Body of pancreas (tissue), 4 donors: Measurements from ENCODE around the gene ACKR2. TPM values are rescaled to one million over a fixed set of nuclear protein-coding genes. Genes with fewer than 3 reads are reported as not detected.

Source experiments
- ATAC-seq: fragments of 150-250 bp; one replicate; pipeline ENCODE4 v1.9.1; 2016
- DNase-seq, 4 donors: peaks; one replicate each; pipeline ENCODE4 v3.0.0-alpha.2; 2019
- H3K27ac ChIP-seq, 4 donors: fragments of 200-600 bp; sonication (generic); 1 replicate in 3 of 4; 2 replicates in 1 of 4; pipeline versions ENCODE4 v1.5.1 to v1.6.1; 2016 to 2019; ENCODE audit warnings: mild to moderate bottlenecking in 1 of 4, mixed read lengths in 1 of 4, moderate library complexity in 1 of 4
- H3K27me3 ChIP-seq, 2 donors: fragments of 200-600 bp; sonication (generic); one replicate each; pipeline ENCODE4 v1.6.0; 2016; ENCODE audit warnings: mild to moderate bottlenecking in 1 of 2
- H3K36me3 ChIP-seq, 2 donors: fragments of 200-600 bp; sonication (generic); replicated peaks in 1 of 2; 2 replicates each; pipeline ENCODE4 v1.5.1; 2016; ENCODE audit warnings: low read depth in 2 of 2; ENCODE audit not compliant: insufficient read depth in 1 of 2
- H3K4me1 ChIP-seq: fragments of 200-600 bp; sonication (generic); one replicate; pipeline ENCODE4 v1.6.0; 2016
- H3K4me3 ChIP-seq, 2 donors: fragments of 200-600 bp; sonication (generic); 1 replicate in 1 of 2; 2 replicates in 1 of 2; pipeline ENCODE4 v1.5.1; 2016 to 2019
- H3K9me3 ChIP-seq, 3 donors: fragments of 200-600 bp; sonication (generic); 1 replicate in 2 of 3; 2 replicates in 1 of 3; pipeline ENCODE4 v1.5.1; 2016
- POLR2A ChIP-seq, 3 donors: fragments of 450-650 bp; IDR thresholded peaks; one replicate each; pipeline ENCODE4 v1.6.1; 2016; ENCODE audit warnings: antibody characterized with exemption in 3 of 3, mild to moderate bottlenecking in 2 of 3
- WGBS, 2 donors: methylation state at CpG; one replicate each; pipeline ENCODE4 v1.1.5; 2017; 5-methylcytosine and 5-hydroxymethylcytosine counted together
- intact Hi-C: fragments of 100-400 bp; cut with DNase I; formaldehyde crosslinking; loops from one replicate; pipeline ENCODE4 v1.15.1; 2023
- total RNA-seq, 2 donors: library from RNA; depleted of rRNA; stranded (reverse); fragments of >200 nt; gene quantifications; one replicate each; pipeline ENCODE4 v1.1.0, GENCODE V29; 2016
- TF ChIP-seq, protein P1 (sequence below), 7 experiments: fragments of 450-650 bp in 4 of 7; fragments of 200-600 bp in 3 of 7; sonication (generic) in 3 of 7; IDR thresholded peaks; one replicate each; pipeline ENCODE4 v1.5.1; 2016 to 2019; ENCODE audit warnings: antibody characterized with exemption in 7 of 7

The ACKR2 gene
- total RNA-seq, 2 donors from 2014 or later, result 3.3 to 3.4 TPM

DNA sequence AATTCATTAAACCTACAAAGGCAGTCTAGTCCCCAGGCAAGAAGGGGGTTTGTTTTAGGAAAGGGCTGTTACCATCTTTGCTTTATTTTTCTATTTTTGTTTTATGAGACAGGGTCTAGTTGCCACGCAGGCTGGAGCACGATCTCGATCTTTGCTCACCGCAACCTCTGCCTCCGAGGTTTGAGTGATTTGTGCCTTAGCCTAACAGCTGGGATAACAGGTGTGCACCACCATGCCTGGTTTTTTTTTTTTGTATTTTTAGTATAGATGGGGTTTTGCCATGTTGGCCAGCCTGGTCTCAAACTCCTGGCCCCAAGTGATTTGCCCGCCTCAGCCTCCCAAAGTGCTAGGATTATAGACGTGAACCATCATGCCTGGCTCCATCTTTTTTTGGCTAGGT is 9.9 kb upstream of the ACKR2 start:
- DNase-seq (no peak), ATAC-seq (no peak)
- WGBS, 2 donors, result 56 to 64% methylated on average over 7 of the region's 7 CpGs
- H3K36me3 ChIP-seq, result no peaks in the 10 kb centered on the region
- TF ChIP-seq, protein P1, sequence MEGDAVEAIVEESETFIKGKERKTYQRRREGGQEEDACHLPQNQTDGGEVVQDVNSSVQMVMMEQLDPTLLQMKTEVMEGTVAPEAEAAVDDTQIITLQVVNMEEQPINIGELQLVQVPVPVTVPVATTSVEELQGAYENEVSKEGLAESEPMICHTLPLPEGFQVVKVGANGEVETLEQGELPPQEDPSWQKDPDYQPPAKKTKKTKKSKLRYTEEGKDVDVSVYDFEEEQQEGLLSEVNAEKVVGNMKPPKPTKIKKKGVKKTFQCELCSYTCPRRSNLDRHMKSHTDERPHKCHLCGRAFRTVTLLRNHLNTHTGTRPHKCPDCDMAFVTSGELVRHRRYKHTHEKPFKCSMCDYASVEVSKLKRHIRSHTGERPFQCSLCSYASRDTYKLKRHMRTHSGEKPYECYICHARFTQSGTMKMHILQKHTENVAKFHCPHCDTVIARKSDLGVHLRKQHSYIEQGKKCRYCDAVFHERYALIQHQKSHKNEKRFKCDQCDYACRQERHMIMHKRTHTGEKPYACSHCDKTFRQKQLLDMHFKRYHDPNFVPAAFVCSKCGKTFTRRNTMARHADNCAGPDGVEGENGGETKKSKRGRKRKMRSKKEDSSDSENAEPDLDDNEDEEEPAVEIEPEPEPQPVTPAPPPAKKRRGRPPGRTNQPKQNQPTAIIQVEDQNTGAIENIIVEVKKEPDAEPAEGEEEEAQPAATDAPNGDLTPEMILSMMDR (IDR thresholded peaks at IDR 0.05), result no peak
- no peak for TF ChIP-seq POLR2A (IDR thresholded peaks at IDR 0.05)
- H3K4me1 ChIP-seq, result peaks cover 37% of the 10 kb centered on the region
- no peaks in the 10 kb centered on the region for H3K27me3 ChIP-seq
- intact Hi-C loops, result no loop called here
- no peak overlapping the region for H3K27ac ChIP-seq
- H3K9me3 ChIP-seq, result no peaks in the 10 kb centered on the region
- H3K4me3 ChIP-seq, result no peak overlapping the region

- TF ChIP-seq, protein P1 (IDR thresholded peaks at IDR 0.05), result no peak
- DNase-seq (no peak), ATAC-seq (no peak)
- WGBS, 2 donors, result 81 to 88% methylated on average over 2 of the region's 2 CpGs
- Histone ChIP-seq H3K27ac (no peak overlapping the region), H3K36me3 (no peaks in the 10 kb centered on the region), H3K9me3 (no peaks in the 10 kb centered on the region), H3K27me3 (no peaks in the 10 kb centered on the region), H3K4me1 (peaks cover 42% of the 10 kb centered on the region), H3K4me3 (no peak overlapping the region)
- intact Hi-C loops, result no loop called here
Measured at GRCh38 chr3:42800251-42800650, 9.0 kb upstream of the ACKR2 start.

DNA sequence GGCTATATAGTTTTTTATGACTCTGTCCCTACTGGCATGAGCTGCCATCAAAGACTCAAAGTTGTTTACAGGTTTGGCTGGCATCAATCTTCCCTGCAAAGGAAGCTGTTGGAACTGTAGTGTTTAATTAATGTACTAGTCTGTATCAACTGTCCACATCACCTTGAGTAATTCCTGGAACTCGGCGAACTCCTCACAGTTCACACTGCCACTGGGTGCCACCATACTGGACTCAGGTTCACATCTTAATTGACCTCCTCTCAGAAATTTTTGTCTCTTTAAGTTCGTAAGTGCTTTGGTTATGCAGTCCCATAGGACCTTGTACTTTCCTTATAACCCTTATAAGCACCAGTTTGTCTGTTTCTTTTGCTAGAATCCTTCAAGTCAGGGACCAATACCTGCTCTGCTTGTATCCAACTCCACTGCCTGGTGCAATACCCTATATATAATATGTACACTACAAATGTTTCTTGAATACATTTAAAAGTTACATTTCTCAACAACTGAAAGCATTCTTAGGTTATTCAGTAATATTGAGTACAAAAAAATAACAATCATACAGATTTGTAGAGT is 8.1 kb upstream of the ACKR2 start:
- Histone ChIP-seq H3K4me3 (no peak overlapping the region), H3K36me3 (no peaks in the 10 kb centered on the region), H3K27ac (no peak overlapping the region), H3K27me3 (no peaks in the 10 kb centered on the region), H3K9me3 (no peaks in the 10 kb centered on the region), H3K4me1 (peaks cover 46% of the 10 kb centered on the region)
- intact Hi-C loops, result no loop called here
- ATAC-seq (no peak), DNase-seq (no peak)
- WGBS, 2 donors, result 44 to 50% methylated on average over 3 of the region's 3 CpGs
- no peak for TF ChIP-seq POLR2A (IDR thresholded peaks at IDR 0.05)
- TF ChIP-seq, protein P1 (IDR thresholded peaks at IDR 0.05), result no peak

- Histone ChIP-seq H3K4me1 (peaks cover 46% of the 10 kb centered on the region), H3K27me3 (no peaks in the 10 kb centered on the region), H3K9me3 (no peaks in the 10 kb centered on the region), H3K27ac (no peak overlapping the region), H3K36me3 (no peaks in the 10 kb centered on the region), H3K4me3 (no peak overlapping the region)
- no peak for ATAC-seq
- TF ChIP-seq, protein P1 (IDR thresholded peaks at IDR 0.05), result no peak
- TF ChIP-seq POLR2A (IDR thresholded peaks at IDR 0.05), result no peak
- 78 to 80% methylated on average over 4 of the region's 4 CpGs for WGBS, 2 donors
- DNase-seq, result no peak
- intact Hi-C loops, result no loop called here
Measured at GRCh38 chr3:42801784-42802183, 7.5 kb upstream of the ACKR2 start.

- H3K4me1 ChIP-seq, result peaks cover 46% of the 10 kb centered on the region
- 17 to 21% methylated on average over 11 of the region's 11 CpGs for WGBS, 2 donors
Measured at GRCh38 chr3:42802876-42803413, 6.3 kb upstream of the ACKR2 start.

More at GRCh38 chr3:42802876-42803413, 6.3 kb upstream of the ACKR2 start:
- peak overlapping the region; percentile 81 to 95 (median 94) for H3K27ac ChIP-seq
- no peak for DNase-seq
- intact Hi-C loops, result no loop called here
- H3K4me3 ChIP-seq, result peak overlapping the region; percentile 37 to 70
- H3K36me3 ChIP-seq, result no peaks in the 10 kb centered on the region
- no peak for TF ChIP-seq POLR2A (IDR thresholded peaks at IDR 0.05)
- TF ChIP-seq, protein P1 (IDR thresholded peaks at IDR 0.05), result no peak
- ATAC-seq, result no peak
- no peaks in the 10 kb centered on the region for H3K27me3 ChIP-seq
- no peaks in the 10 kb centered on the region for H3K9me3 ChIP-seq
